HepG2 (cell line): ENCODE results near the gene SRSF2.

ENCODE experiments used
- ARID4A ChIP-seq: sonication (generic); formaldehyde crosslinking; IDR thresholded peaks from 2 replicates; pipeline ENCODE4 v1.5.0; 2020; ENCODE audit warnings: mild to moderate bottlenecking, missing genetic modification reagents, borderline replicate concordance
- CEBPB ChIP-seq: IDR thresholded peaks from 2 replicates; pipeline ENCODE4 v1.6.1; 2011; ENCODE audit warnings: low read depth, low read length, improper control_type of control experiment, borderline replicate concordance
- POLR2AphosphoS5 ChIP-seq: IDR thresholded peaks from 2 replicates; pipeline ENCODE4 v1.6.1; 2012; ENCODE audit warnings: low read depth, low read length
- TCF12 ChIP-seq, 2 experiments: fragments of 450-650 bp in 1 of 2; sonication (generic) in 1 of 2; formaldehyde crosslinking in 1 of 2; IDR thresholded peaks; 2 replicates each; pipeline versions ENCODE4 v1.6.1 to v1.8.0; 2017 to 2022; ENCODE audit warnings: antibody characterized with exemption in 1 of 2, mild to moderate bottlenecking in 1 of 2, missing genetic modification reagents in 1 of 2, moderate library complexity in 1 of 2

- TF ChIP-seq CEBPB (no peak), ARID4A (no peak), TCF12 (IDR thresholded peaks at IDR 0.05) (no peak), TCF12 (CRISPR knock-in tag; IDR thresholded peaks at IDR 0.05) (no peak), POLR2AphosphoS5 (no peak)
Measured at GRCh38 chr17:76685846-76686245, 51.3 kb downstream of the SRSF2 start.
